A172 (cell line): ENCODE measurements around the gene ARHGEF40. TPM values are rescaled to one million over a fixed set of nuclear protein-coding genes. Genes with fewer than 3 reads are reported as not detected.

ENCODE experiments used
- DNase-seq: peaks from one replicate; pipeline ENCODE4 v3.0.0-alpha.2; 2015; ENCODE audit warnings: low spot score
- total RNA-seq: library from RNA; depleted of rRNA; stranded (reverse); fragments of >200 nt; shearing (Covaris generic); gene quantifications from 2 replicates; pipeline ENCODE4 v1.2.3, GENCODE V29; 2014

The ARHGEF40 gene
- total RNA-seq, 1 experiment from 2014 or later = 21.2 TPM

GRCh38 chr14:21059842-21060613 lies 10.1 kb upstream of the ARHGEF40 start:
- no peak for DNase-seq

DNA sequence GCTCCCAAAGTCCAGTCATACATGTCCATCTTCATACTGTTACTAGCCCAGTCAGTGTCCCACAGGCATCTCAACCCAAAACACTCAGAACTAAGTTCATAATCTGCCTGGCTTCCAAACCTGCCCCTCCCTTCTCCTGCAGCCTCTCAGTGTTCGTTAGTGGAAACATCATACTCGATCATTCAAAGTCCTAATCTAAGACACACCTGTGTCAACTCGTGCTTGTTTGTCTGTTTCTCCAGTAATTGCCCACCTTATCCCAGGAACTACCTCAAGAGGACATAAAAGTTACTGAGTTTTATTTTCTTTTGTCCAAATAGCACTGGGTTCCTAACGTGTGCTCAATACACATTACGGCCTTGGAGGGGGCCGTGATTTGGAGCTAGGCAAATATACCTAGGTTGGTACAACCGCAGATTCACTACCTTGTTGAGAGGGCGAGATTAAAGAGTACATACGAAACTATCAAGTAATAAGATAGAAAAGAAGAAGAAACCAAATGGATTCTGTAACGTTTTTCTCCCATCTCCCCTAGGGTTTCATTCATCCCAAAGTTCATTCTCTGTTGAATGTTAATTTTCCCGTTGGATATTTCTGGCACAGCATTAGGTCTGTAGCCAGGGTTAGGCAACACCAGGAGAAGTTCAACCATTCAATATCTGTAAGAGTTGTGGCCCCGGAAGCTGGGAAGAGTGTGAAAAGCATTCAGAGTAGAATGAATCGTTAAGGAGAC lies 9.3 kb upstream of the ARHGEF40 start:
- no peak for DNase-seq

DNA sequence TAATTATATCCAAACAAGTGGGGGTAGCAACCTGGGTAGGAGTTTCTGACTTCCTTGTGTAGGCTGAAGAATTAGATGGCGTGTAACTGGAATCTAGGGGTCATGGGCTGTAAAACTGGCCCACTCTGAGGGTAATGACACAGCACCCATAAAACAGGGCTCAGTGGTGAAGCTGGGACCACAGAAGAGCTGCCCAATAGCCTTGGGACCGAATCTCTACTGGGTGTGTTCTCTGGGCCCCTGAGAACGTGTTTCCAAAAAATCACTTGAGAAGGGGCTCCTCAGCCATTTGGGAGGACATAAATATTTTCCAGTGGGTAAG lies 8.8 kb upstream of the ARHGEF40 start:
- no peak for DNase-seq

- peak; percentile 72 for DNase-seq
Measured at GRCh38 chr14:21063479-21063878, 6.6 kb upstream of the ARHGEF40 start.

DNA sequence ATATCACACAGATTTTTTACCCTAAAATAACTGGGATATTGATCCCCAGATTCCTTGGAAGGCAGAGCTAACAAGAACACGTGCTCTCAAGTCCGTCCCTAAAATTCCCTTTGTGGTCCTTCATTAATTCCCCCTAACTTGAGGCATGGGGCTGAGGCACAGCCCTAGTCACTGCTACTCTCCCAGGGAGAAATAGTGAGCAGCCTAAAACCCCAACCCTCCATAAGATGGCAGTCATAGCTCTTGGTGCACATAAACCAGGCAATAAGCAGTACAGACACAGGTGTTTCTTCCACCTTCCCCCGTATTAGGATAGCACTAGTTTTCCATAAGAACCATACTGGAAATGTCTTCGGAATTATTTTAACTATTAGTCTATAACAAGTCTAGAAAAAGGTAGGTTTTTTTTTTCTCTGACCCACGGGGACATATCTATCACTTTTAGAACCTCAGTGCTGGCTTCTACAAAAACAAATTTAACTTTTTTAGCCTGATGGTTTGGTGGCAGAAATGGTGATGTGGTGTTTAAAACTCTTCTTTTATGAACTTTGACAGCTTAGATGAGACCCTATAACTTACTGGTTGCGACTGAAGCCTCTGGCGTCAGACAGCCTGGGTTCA lies 3.1 kb upstream of the ARHGEF40 start:
- no peak for DNase-seq

GRCh38 chr14:21068521-21069387 lies 1.4 kb upstream of the ARHGEF40 start:
- no peak for DNase-seq

DNA sequence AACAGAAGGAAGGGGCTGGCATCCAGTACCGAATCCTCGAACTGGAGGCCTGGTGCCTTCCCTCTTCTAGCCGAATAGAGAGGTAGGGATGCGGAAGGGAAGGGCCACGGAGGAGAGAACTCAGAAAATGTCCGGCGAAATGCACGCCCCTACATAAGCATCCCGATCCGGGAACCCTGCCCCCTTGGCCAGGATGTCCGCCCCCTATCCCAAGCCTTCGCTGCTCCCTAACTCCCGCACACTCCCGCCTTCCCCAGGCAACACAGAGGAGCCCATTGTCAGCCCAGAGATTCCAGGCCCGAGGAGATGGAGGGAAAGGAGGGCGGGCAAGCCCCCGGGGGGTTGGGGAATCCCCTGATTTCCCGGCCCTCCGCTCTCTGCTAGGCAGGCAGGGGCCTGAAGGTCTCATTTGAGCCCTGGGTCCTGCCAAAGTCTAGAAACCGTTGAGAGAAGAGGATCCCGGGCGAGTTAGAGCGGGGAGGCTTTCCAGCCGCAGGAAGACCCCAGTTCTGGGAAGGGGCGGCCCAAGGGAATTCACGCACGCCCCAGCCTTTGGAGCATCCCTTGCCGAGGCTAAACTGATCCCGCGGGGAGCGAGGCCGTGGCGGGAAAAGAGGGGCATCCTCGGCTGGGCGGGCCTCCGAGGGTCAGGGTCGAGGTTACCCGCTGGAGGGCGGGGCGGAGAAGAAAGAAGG lies 569 bp upstream of the ARHGEF40 start:
- DNase-seq = no peak

GRCh38 chr14:21070610-21071224 lies 613 bp downstream of the ARHGEF40 start:
- no peak for DNase-seq

- DNase-seq = peak; percentile 52
Measured at GRCh38 chr14:21071225-21072030, 1.3 kb downstream of the ARHGEF40 start.

DNA sequence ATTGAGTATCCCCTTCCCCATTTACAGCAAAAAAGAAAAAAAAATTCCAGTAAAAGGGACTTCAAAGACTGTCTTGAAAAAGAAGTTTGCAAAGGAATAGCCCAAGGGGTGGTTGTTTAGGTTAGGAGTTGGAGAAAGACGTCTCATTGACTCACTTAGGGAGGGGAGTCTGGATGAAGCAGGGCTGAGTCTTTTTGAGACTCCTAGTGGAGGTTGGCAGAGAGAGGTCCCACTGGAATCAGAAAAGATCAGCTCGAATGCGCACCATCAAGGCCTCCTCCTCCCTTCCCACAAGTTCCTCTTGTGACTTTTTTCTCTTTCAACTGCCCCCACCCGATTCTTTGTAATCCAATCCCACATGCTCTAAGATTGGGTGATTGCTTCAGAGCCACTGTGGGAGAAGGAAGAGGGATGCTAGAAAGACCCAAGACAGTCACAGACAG lies 1.9 kb downstream of the ARHGEF40 start:
- DNase-seq = no peak

- DNase-seq = no peak
Measured at GRCh38 chr14:21072781-21073339, 2.8 kb downstream of the ARHGEF40 start.

DNA sequence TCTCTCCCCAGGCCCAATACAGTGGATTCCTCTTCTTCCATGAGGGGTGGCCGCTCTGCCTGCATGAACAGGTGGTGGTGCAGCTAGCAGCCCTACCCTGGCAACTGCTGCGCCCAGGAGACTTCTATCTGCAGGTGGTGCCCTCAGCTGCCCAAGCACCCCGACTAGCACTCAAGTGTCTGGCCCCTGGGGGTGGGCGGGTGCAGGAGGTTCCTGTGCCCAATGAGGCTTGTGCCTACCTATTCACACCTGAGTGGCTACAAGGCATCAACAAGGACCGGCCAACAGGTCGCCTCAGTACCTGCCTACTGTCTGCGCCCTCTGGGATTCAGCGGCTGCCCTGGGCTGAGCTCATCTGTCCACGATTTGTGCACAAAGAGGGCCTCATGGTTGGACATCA lies 3.8 kb downstream of the ARHGEF40 start:
- no peak for DNase-seq

DNA sequence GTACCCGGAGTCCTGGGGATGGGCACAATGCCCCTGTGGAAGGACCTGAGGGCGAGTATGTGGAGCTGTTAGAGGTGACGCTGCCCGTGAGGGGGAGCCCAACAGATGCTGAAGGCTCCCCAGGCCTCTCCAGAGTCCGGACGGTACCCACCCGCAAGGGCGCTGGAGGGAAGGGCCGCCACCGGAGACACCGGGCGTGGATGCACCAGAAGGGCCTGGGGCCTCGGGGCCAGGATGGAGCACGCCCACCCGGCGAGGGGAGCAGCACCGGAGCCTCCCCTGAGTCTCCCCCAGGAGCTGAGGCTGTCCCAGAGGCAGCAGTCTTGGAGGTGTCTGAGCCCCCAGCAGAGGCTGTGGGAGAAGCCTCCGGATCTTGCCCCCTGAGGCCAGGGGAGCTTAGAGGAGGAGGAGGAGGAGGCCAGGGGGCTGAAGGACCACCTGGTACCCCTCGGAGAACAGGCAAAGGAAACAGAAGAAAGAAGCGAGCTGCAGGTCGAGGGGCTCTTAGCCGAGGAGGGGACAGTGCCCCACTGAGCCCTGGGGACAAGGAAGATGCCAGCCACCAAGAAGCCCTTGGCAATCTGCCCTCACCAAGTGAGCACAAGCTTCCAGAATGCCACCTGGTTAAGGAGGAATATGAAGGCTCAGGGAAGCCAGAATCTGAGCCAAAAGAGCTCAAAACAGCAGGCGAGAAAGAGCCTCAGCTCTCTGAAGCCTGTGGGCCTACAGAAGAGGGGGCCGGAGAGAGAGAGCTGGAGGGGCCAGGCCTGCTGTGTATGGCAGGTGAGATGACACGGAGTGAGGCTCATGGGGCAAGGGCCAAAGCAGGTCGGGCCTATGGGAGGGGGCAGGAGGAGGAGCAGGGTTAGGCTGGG lies 4.5 kb downstream of the ARHGEF40 start:
- DNase-seq = no peak

GRCh38 chr14:21075719-21076437 lies 5.8 kb downstream of the ARHGEF40 start:
- DNase-seq = no peak

- DNase-seq = no peak
Measured at GRCh38 chr14:21077672-21078071, 7.6 kb downstream of the ARHGEF40 start.

DNA sequence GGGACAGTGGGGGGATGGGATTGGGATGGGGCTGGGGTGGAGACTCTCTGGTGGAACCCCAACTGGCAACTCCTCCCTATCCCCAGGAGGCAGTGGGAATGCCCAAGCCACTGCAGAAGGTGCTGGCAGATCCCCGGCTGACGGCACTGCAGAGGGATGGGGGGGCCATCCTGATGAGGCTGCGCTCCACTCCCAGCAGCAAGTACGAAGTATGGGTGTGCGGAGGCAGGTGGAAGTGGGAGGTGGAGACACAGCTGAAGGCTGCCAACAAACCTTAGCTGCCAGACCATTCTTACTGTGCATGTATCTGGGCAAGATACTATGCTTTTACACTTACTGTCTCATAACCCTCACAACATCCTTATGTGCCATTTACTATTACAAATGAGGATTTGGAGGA lies 8.2 kb downstream of the ARHGEF40 start:
- no peak for DNase-seq

- DNase-seq = no peak
Measured at GRCh38 chr14:21078726-21079125, 8.6 kb downstream of the ARHGEF40 start.
